IMR-90 (cell line): ENCODE measurements around the gene NCAM1.

ENCODE experiments used
- BHLHE40 ChIP-seq: fragments of 150-350 bp; IDR thresholded peaks from 2 replicates; pipeline ENCODE4 v1.6.1; 2016; ENCODE audit warnings: mild to moderate bottlenecking, low read depth, low read length
- CHD1 ChIP-seq: IDR thresholded peaks from 2 replicates; pipeline ENCODE4 v1.6.1; 2012; ENCODE audit warnings: low read depth, low read length, improper control_type of control experiment
- FOS ChIP-seq: fragments of 150-350 bp; IDR thresholded peaks from 2 replicates; pipeline ENCODE4 v1.6.1; 2016; ENCODE audit warnings: low read depth, low read length
- MXI1 ChIP-seq: IDR thresholded peaks from 2 replicates; pipeline ENCODE4 v1.6.1; 2012; ENCODE audit warnings: low read depth, mild to moderate bottlenecking, low read length, moderate library complexity, borderline replicate concordance
- POLR2A ChIP-seq: IDR thresholded peaks from 2 replicates; pipeline ENCODE4 v1.6.1; 2012; ENCODE audit warnings: mild to moderate bottlenecking, low read depth, low read length
- RAD21 ChIP-seq: IDR thresholded peaks from 2 replicates; pipeline ENCODE4 v1.6.1; 2012; ENCODE audit warnings: low read length, improper control_type of control experiment
- TF ChIP-seq, protein P1 (sequence below): conservative IDR thresholded peaks from 2 replicates; pipeline ENCODE4 v1.5.1; 2012; ENCODE audit warnings: mild to moderate bottlenecking, low read depth, low read length, improper control_type of control experiment

DNA sequence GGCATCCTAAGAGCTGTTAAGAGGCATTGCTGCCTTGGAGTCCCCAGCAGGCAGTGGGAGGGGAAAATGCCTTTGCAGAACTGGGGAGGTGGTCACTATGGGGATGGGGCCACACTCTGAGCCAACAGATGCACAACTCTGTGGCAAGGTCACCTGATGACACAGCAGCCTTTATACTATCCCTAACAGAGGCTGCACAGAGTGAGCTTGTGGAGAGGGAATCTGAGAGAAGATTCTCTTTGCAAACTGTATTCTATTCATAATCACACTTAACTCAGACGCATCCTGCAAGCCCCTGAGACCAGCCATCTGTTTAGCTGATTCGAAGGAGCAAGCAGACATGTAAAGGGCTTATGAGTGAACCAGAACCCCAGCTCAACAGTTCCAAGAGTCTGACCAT, 304.1 kb downstream of the NCAM1 start:
- TF ChIP-seq RAD21 (no peak), POLR2A (no peak), MXI1 (no peak), CHD1 (no peak), BHLHE40 (no peak), FOS (no peak)
- TF ChIP-seq, protein P1, sequence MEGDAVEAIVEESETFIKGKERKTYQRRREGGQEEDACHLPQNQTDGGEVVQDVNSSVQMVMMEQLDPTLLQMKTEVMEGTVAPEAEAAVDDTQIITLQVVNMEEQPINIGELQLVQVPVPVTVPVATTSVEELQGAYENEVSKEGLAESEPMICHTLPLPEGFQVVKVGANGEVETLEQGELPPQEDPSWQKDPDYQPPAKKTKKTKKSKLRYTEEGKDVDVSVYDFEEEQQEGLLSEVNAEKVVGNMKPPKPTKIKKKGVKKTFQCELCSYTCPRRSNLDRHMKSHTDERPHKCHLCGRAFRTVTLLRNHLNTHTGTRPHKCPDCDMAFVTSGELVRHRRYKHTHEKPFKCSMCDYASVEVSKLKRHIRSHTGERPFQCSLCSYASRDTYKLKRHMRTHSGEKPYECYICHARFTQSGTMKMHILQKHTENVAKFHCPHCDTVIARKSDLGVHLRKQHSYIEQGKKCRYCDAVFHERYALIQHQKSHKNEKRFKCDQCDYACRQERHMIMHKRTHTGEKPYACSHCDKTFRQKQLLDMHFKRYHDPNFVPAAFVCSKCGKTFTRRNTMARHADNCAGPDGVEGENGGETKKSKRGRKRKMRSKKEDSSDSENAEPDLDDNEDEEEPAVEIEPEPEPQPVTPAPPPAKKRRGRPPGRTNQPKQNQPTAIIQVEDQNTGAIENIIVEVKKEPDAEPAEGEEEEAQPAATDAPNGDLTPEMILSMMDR, result no peak
